Measurements from ENCODE around the gene USP35.

USP35 gene

GRCh38 chr11:78251083-78251775, 62.5 kb downstream of the USP35 start:
- TF ChIP-seq Cebpa-rat (IDR thresholded peaks at IDR 0.05), result no peak
- Histone ChIP-seq H3K4me3 (no peak overlapping the region), H3K4me2 (peak overlapping the region in 1 of 11 experiments; percentile 32; a peak in 2 of 22 replicates), H3K9ac (no peak overlapping the region), H3K9me3 (replicated peaks in 1 of 11) (peaks cover 0 to 14% (median 8%) of the 10 kb centered on the region in 11 experiments; a peak in 15 of 22 replicates), H3K27ac (no peak overlapping the region), H3K4me1 (peaks cover 0 to 29% (median 0%) of the 10 kb centered on the region in 10 experiments; a peak in 4 of 20 replicates), H3K27me3 (no peaks in the 10 kb centered on the region), H4K20me1 (peaks cover 12 to 100% (median 65%) of the 10 kb centered on the region in 11 experiments; a peak in 20 of 22 replicates), H3K36me3 (peaks cover 69 to 98% (median 93%) of the 10 kb centered on the region in 11 experiments)

GRCh38 chr11:78253797-78254196, 65.1 kb downstream of the USP35 start:
- TF ChIP-seq Cebpa-rat (IDR thresholded peaks at IDR 0.05), result no peak

GRCh38 chr11:78254268-78254667, 65.5 kb downstream of the USP35 start:
- Histone ChIP-seq H3K27ac (no peak overlapping the region), H3K9ac (no peak overlapping the region), H4K20me1 (peaks cover 12 to 100% (median 93%) of the 10 kb centered on the region in 11 experiments; a peak in 20 of 22 replicates), H3K27me3 (no peaks in the 10 kb centered on the region), H3K36me3 (peaks cover 49 to 97% (median 76%) of the 10 kb centered on the region in 11 experiments), H3K4me3 (no peak overlapping the region), H3K4me2 (no peak overlapping the region), H3K9me3 (replicated peaks in 1 of 11) (no peaks in the 10 kb centered on the region), H3K4me1 (peaks cover 0 to 48% (median 0%) of the 10 kb centered on the region in 10 experiments; a peak in 7 of 20 replicates)
- no peak for TF ChIP-seq Cebpa-rat (IDR thresholded peaks at IDR 0.05)

More at GRCh38 chr11:78253797-78254196, 65.1 kb downstream of the USP35 start:
- Histone ChIP-seq H3K9ac (no peak overlapping the region), H3K27ac (no peak overlapping the region), H3K4me3 (no peak overlapping the region), H3K9me3 (replicated peaks in 1 of 11) (no peaks in the 10 kb centered on the region), H3K36me3 (peaks cover 52 to 97% (median 80%) of the 10 kb centered on the region in 11 experiments), H4K20me1 (peaks cover 12 to 100% (median 89%) of the 10 kb centered on the region in 11 experiments; a peak in 20 of 22 replicates), H3K4me2 (no peak overlapping the region), H3K27me3 (no peaks in the 10 kb centered on the region), H3K4me1 (peaks cover 0 to 48% (median 0%) of the 10 kb centered on the region in 10 experiments; a peak in 7 of 20 replicates)

GRCh38 chr11:78255919-78256318, 67.2 kb downstream of the USP35 start:
- H3K36me3 ChIP-seq, result peaks cover 36 to 91% (median 67%) of the 10 kb centered on the region in 11 experiments
- H3K4me3 ChIP-seq, result no peak overlapping the region
- H3K9ac ChIP-seq, result no peak overlapping the region
- H3K27me3 ChIP-seq, result no peaks in the 10 kb centered on the region
- peaks cover 0 to 37% (median 0%) of the 10 kb centered on the region in 10 experiments; a peak in 7 of 20 replicates for H3K4me1 ChIP-seq
- no peaks in the 10 kb centered on the region for H3K9me3 ChIP-seq (replicated peaks in 1 of 11)
- no peak overlapping the region for H3K4me2 ChIP-seq
- peaks cover 14 to 100% (median 95%) of the 10 kb centered on the region in 11 experiments; a peak in 20 of 22 replicates for H4K20me1 ChIP-seq
- H3K27ac ChIP-seq, result no peak overlapping the region
- no peak for TF ChIP-seq Cebpa-rat (IDR thresholded peaks at IDR 0.05)

GRCh38 chr11:78256962-78257361, 68.2 kb downstream of the USP35 start:
- H3K4me2 ChIP-seq, result peak overlapping the region in 4 of 11 experiments; percentile 12 to 41 (median 32); a peak in 7 of 22 replicates

GRCh38 chr11:78257654-78258053, 68.9 kb downstream of the USP35 start:
- H3K4me1 ChIP-seq, result peaks cover 0 to 20% (median 0%) of the 10 kb centered on the region in 10 experiments; a peak in 7 of 20 replicates
- no peaks in the 10 kb centered on the region for H3K27me3 ChIP-seq
- H3K4me3 ChIP-seq, result no peak overlapping the region
- H3K36me3 ChIP-seq, result peaks cover 51 to 92% (median 76%) of the 10 kb centered on the region in 11 experiments
- no peak overlapping the region for H3K9ac ChIP-seq
- no peak overlapping the region for H3K27ac ChIP-seq
- no peak for TF ChIP-seq Cebpa-rat (IDR thresholded peaks at IDR 0.05)
- H3K9me3 ChIP-seq (replicated peaks in 1 of 11), result no peaks in the 10 kb centered on the region
- H4K20me1 ChIP-seq, result peaks cover 13 to 100% (median 95%) of the 10 kb centered on the region in 11 experiments; a peak in 20 of 22 replicates
- H3K4me2 ChIP-seq, result peak overlapping the region in 3 of 11 experiments; percentile 27 to 41 (median 38); a peak in 4 of 22 replicates

More at GRCh38 chr11:78256962-78257361, 68.2 kb downstream of the USP35 start:
- no peak overlapping the region for H3K4me3 ChIP-seq
- no peak overlapping the region for H3K9ac ChIP-seq
- no peak for TF ChIP-seq Cebpa-rat (IDR thresholded peaks at IDR 0.05)
- peaks cover 0 to 27% (median 0%) of the 10 kb centered on the region in 10 experiments; a peak in 7 of 20 replicates for H3K4me1 ChIP-seq
- peaks cover 18 to 100% (median 95%) of the 10 kb centered on the region in 11 experiments; a peak in 20 of 22 replicates for H4K20me1 ChIP-seq
- H3K27ac ChIP-seq, result no peak overlapping the region
- no peaks in the 10 kb centered on the region for H3K27me3 ChIP-seq
- peaks cover 44 to 91% (median 69%) of the 10 kb centered on the region in 11 experiments for H3K36me3 ChIP-seq
- no peaks in the 10 kb centered on the region for H3K9me3 ChIP-seq (replicated peaks in 1 of 11)

- H4K20me1 ChIP-seq, result peaks cover 11 to 100% (median 94%) of the 10 kb centered on the region in 11 experiments; a peak in 20 of 22 replicates
- peaks cover 41 to 91% (median 71%) of the 10 kb centered on the region in 11 experiments for H3K36me3 ChIP-seq
- no peak overlapping the region for H3K4me2 ChIP-seq
- no peak overlapping the region for H3K27ac ChIP-seq
- H3K9ac ChIP-seq, result no peak overlapping the region
- H3K9me3 ChIP-seq (replicated peaks in 1 of 11), result no peaks in the 10 kb centered on the region
- H3K4me1 ChIP-seq, result peaks cover 0 to 20% (median 0%) of the 10 kb centered on the region in 10 experiments; a peak in 7 of 20 replicates
- no peak for TF ChIP-seq Cebpa-rat (IDR thresholded peaks at IDR 0.05)
- H3K4me3 ChIP-seq, result no peak overlapping the region
- H3K27me3 ChIP-seq, result no peaks in the 10 kb centered on the region
These were observed 71.2 kb downstream of the USP35 start for GRCh38 chr11:78259777-78260487.

- no peak for TF ChIP-seq Cebpa-rat (IDR thresholded peaks at IDR 0.05)
These were observed 72.6 kb downstream of the USP35 start for GRCh38 chr11:78261367-78261766.

More at GRCh38 chr11:78261367-78261766, 72.6 kb downstream of the USP35 start:
- peaks cover 16 to 100% (median 91%) of the 10 kb centered on the region in 11 experiments; a peak in 20 of 22 replicates for H4K20me1 ChIP-seq
- H3K36me3 ChIP-seq, result peaks cover 28 to 89% (median 64%) of the 10 kb centered on the region in 11 experiments; a peak in 20 of 22 replicates
- H3K27ac ChIP-seq, result no peak overlapping the region
- H3K9ac ChIP-seq, result no peak overlapping the region
- no peak overlapping the region for H3K4me2 ChIP-seq
- H3K9me3 ChIP-seq (replicated peaks in 1 of 11), result no peaks in the 10 kb centered on the region
- H3K27me3 ChIP-seq, result no peaks in the 10 kb centered on the region
- peaks cover 0 to 21% (median 0%) of the 10 kb centered on the region in 10 experiments; a peak in 7 of 20 replicates for H3K4me1 ChIP-seq
- H3K4me3 ChIP-seq, result no peak overlapping the region
